IMR-90 (cell line): ENCODE results near the gene PDE11A.

Source experiments
- BHLHE40 ChIP-seq: fragments of 150-350 bp; IDR thresholded peaks from 2 replicates; pipeline ENCODE4 v1.6.1; 2016; ENCODE audit warnings: mild to moderate bottlenecking, low read depth, low read length
- CEBPB ChIP-seq: IDR thresholded peaks from 2 replicates; pipeline ENCODE4 v1.6.1; 2012; ENCODE audit warnings: low read depth, low read length, improper control_type of control experiment
- CHD1 ChIP-seq: IDR thresholded peaks from 2 replicates; pipeline ENCODE4 v1.6.1; 2012; ENCODE audit warnings: low read depth, low read length, improper control_type of control experiment
- CTCF ChIP-seq: conservative IDR thresholded peaks from 2 replicates; pipeline ENCODE4 v1.5.1; 2012; ENCODE audit warnings: mild to moderate bottlenecking, low read depth, low read length, improper control_type of control experiment
- ELK1 ChIP-seq: fragments of 150-350 bp; IDR thresholded peaks from 2 replicates; pipeline ENCODE4 v1.6.1; 2016; ENCODE audit warnings: low read depth, mild to moderate bottlenecking, low read length, moderate library complexity, borderline replicate concordance
- MAZ ChIP-seq: IDR thresholded peaks from 2 replicates; pipeline ENCODE4 v1.6.1; 2012; ENCODE audit warnings: low read depth, mild to moderate bottlenecking, low read length, improper control_type of control experiment, moderate library complexity, borderline replicate concordance
- NFE2L2 ChIP-seq: fragments of 150-350 bp; IDR thresholded peaks from 2 replicates; pipeline ENCODE4 v1.6.1; 2016; ENCODE audit warnings: low read depth, mild to moderate bottlenecking, low read length
- POLR2A ChIP-seq: IDR thresholded peaks from 2 replicates; pipeline ENCODE4 v1.6.1; 2012; ENCODE audit warnings: mild to moderate bottlenecking, low read depth, low read length
- RFX5 ChIP-seq: IDR thresholded peaks from 2 replicates; pipeline ENCODE4 v1.8.0; 2012; ENCODE audit warnings: low read depth, mild to moderate bottlenecking, low read length, moderate library complexity
- SMC3 ChIP-seq: fragments of 150-350 bp; IDR thresholded peaks from 2 replicates; pipeline ENCODE4 v1.6.1; 2016; ENCODE audit warnings: low read depth, mild to moderate bottlenecking, antibody characterized with exemption, low read length, moderate library complexity
- USF2 ChIP-seq: fragments of 150-350 bp; IDR thresholded peaks from 2 replicates; pipeline ENCODE4 v1.6.1; 2017; ENCODE audit warnings: mild to moderate bottlenecking, antibody characterized with exemption, low read length, low read depth

- TF ChIP-seq SMC3 (no peak), USF2 (no peak), RFX5 (no peak), CTCF (no peak), CHD1 (no peak), CEBPB (no peak), POLR2A (no peak), ELK1 (no peak), MAZ (no peak), NFE2L2 (no peak), BHLHE40 (no peak)
Measured at GRCh38 chr2:177682836-177683660, 389.5 kb downstream of the PDE11A start.
